B cell (primary cell): ENCODE results near the gene PDE3A. TPM values are rescaled to one million over a fixed set of nuclear protein-coding genes. Genes with fewer than 3 reads are reported as not detected.

Experiments
- ATAC-seq: fragments of 200-7000 bp; cut with Tn5 transposase; one replicate; pipeline ENCODE4 v1.10.0; 2021; ENCODE audit warnings: low read depth, mild to moderate bottlenecking, moderate number of reproducible peaks, moderate library complexity
- CTCF ChIA-PET: fragments of 350-600 bp; sonication (Branson Sonifier 250); formaldehyde crosslinking; loops from one replicate; lab custom pipeline; 2021; ENCODE audit warnings: antibody characterized with exemption, inconsistent platforms; lab: Charles Lee
- POLR2A ChIA-PET: fragments of 350-600 bp; sonication (Branson Sonifier 250); formaldehyde crosslinking; loops from one replicate; lab custom pipeline; 2021; ENCODE audit warnings: antibody characterized with exemption; lab: Charles Lee
- DNase-seq: peaks from one replicate; pipeline ENCODE4 v3.0.0; 2013
- H2AFZ ChIP-seq: 2 replicates; pipeline ENCODE4 v1.6.1; 2012; ENCODE audit warnings: mild to moderate bottlenecking, low read depth, low read length; ENCODE audit not compliant: insufficient read depth, poor library complexity, severe bottlenecking
- H3K27ac ChIP-seq, 2 donors: 1 replicate in 1 of 2; 2 replicates in 1 of 2; pipeline ENCODE4 v1.5.1; 2012 to 2013; ENCODE audit warnings: low read length in 2 of 2, mild to moderate bottlenecking in 2 of 2, moderate library complexity in 1 of 2
- H3K27me3 ChIP-seq, 4 experiments: fragments of 200-600 bp in 1 of 4; sonication (generic) in 1 of 4; replicated peaks in 1 of 4; 1 replicate in 2 of 4; 2 replicates in 2 of 4; pipeline versions ENCODE4 v1.6.1 to v1.7.0; 2013 to 2016; ENCODE audit warnings: low read length in 3 of 4, mild to moderate bottlenecking in 2 of 4, mixed read lengths in 1 of 4, moderate library complexity in 1 of 4; ENCODE audit not compliant: insufficient read depth in 4 of 4, control insufficient read depth in 3 of 4; ENCODE audit errors: control extremely low read depth in 1 of 4
- H3K36me3 ChIP-seq, 2 experiments: replicated peaks in 1 of 2; 1 replicate in 1 of 2; 2 replicates in 1 of 2; pipeline versions ENCODE4 v1.6.1 to v1.7.1; 2013; ENCODE audit warnings: low read length in 1 of 2; ENCODE audit not compliant: insufficient read depth in 2 of 2, control insufficient read depth in 1 of 2; ENCODE audit errors: control extremely low read depth in 1 of 2, extremely low read depth in 1 of 2
- H3K4me1 ChIP-seq, 2 donors: fragments of 200-600 bp in 1 of 2; sonication (generic) in 1 of 2; 1 replicate in 1 of 2; 2 replicates in 1 of 2; pipeline versions ENCODE4 v1.5.1 to v1.6.1; 2013 to 2017; ENCODE audit warnings: low read length in 2 of 2; ENCODE audit not compliant: control insufficient read depth in 2 of 2, insufficient read depth in 2 of 2
- H3K4me2 ChIP-seq: replicated peaks from 2 replicates; pipeline ENCODE3; 2012; ENCODE audit warnings: mild to moderate bottlenecking, low read depth, low read length; ENCODE audit not compliant: poor library complexity, severe bottlenecking
- H3K4me3 ChIP-seq, 5 experiments: fragments of 200-600 bp in 1 of 5; sonication (generic) in 1 of 5; 1 replicate in 3 of 5; 2 replicates in 2 of 5; pipeline versions ENCODE4 v1.5.1 to v1.7.0; 2011 to 2016; ENCODE audit warnings: low read length in 4 of 5, mild to moderate bottlenecking in 4 of 5, low read depth in 2 of 5, control low read depth in 1 of 5, moderate library complexity in 1 of 5; ENCODE audit not compliant: insufficient read depth in 1 of 5; ENCODE audit errors: control extremely low read depth in 1 of 5, extremely low read depth in 1 of 5
- H3K79me2 ChIP-seq: fragments of 200-600 bp; sonication (generic); one replicate; pipeline ENCODE4 v1.6.0; 2016; ENCODE audit warnings: low read length; ENCODE audit not compliant: control insufficient read depth, insufficient read depth
- H3K9ac ChIP-seq: fragments of 200-600 bp; sonication (generic); 2 replicates; pipeline ENCODE4 v1.6.1; 2017; ENCODE audit warnings: mild to moderate bottlenecking, low read length, moderate library complexity
- H3K9me3 ChIP-seq, 3 donors: one replicate each; pipeline versions ENCODE4 v1.6.1 to v1.7.1; 2013; ENCODE audit warnings: low read length in 2 of 3; ENCODE audit not compliant: control insufficient read depth in 2 of 3, insufficient read depth in 1 of 3; ENCODE audit errors: control extremely low read depth in 1 of 3
- H4K20me1 ChIP-seq: 2 replicates; pipeline ENCODE4 v1.6.0; 2012; ENCODE audit warnings: mild to moderate bottlenecking, low read length; ENCODE audit not compliant: insufficient read depth, control insufficient read depth, poor library complexity, severe bottlenecking
- H3K27ac Mint-ChIP-seq: one replicate; pipeline ENCODE4 v1.8.0; 2021; ENCODE audit warnings: mixed read lengths
- H3K27me3 Mint-ChIP-seq: one replicate; pipeline ENCODE4 v1.8.0; 2021; ENCODE audit warnings: mixed read lengths
- H3K4me1 Mint-ChIP-seq: one replicate; pipeline ENCODE4 v1.8.0; 2021; ENCODE audit warnings: mixed read lengths
- H3K4me3 Mint-ChIP-seq: one replicate; pipeline ENCODE4 v1.8.0; 2021; ENCODE audit warnings: mixed read lengths
- H3K9me3 Mint-ChIP-seq: one replicate; pipeline ENCODE4 v1.8.0; 2022; ENCODE audit warnings: mixed read lengths; ENCODE audit not compliant: insufficient read depth
- EZH2 ChIP-seq: IDR thresholded peaks from 2 replicates; pipeline ENCODE4 v1.6.1; 2012; ENCODE audit warnings: borderline replicate concordance, low read depth, mild to moderate bottlenecking, moderate library complexity, low read length; ENCODE audit not compliant: insufficient read depth, poor library complexity, severe bottlenecking
- WGBS: methylation state at CpG from one replicate; pipeline ENCODE4 v1.1.5; 2013; ENCODE audit warnings: missing lambda C conversion rate; ENCODE audit not compliant: insufficient coverage; 5-methylcytosine and 5-hydroxymethylcytosine counted together
- intact Hi-C: fragments of 100-400 bp; cut with micrococcal nuclease; formaldehyde crosslinking; loops from one replicate; pipeline ENCODE4 v1.10.0; 2022
- polyA plus RNA-seq: library from polyadenylated mRNA; depleted of rRNA; stranded (reverse); fragments of >200 nt; gene quantifications from 2 replicates; pipeline ENCODE4 v1.2.3, GENCODE V29; 2012
- total RNA-seq, 2 donors: library from RNA; stranded (reverse); fragments of 120-200 nt in 1 of 2; gene quantifications; 1 replicate in 1 of 2; 2 replicates in 1 of 2; pipeline versions ENCODE4 v1.2.3 to v1.2.4, GENCODE V29; 2013 to 2022
- TF ChIP-seq, protein P1 (sequence below): fragments of 200-600 bp; IDR thresholded peaks from one replicate; pipeline ENCODE4 v1.8.0; 2022; ENCODE audit warnings: antibody characterized with exemption, mild to moderate bottlenecking

PDE3A gene
- total and polyA plus RNA-seq, 2 donors (not counting 1 experiment from before 2014, with no cell fraction given): not detected

DNA sequence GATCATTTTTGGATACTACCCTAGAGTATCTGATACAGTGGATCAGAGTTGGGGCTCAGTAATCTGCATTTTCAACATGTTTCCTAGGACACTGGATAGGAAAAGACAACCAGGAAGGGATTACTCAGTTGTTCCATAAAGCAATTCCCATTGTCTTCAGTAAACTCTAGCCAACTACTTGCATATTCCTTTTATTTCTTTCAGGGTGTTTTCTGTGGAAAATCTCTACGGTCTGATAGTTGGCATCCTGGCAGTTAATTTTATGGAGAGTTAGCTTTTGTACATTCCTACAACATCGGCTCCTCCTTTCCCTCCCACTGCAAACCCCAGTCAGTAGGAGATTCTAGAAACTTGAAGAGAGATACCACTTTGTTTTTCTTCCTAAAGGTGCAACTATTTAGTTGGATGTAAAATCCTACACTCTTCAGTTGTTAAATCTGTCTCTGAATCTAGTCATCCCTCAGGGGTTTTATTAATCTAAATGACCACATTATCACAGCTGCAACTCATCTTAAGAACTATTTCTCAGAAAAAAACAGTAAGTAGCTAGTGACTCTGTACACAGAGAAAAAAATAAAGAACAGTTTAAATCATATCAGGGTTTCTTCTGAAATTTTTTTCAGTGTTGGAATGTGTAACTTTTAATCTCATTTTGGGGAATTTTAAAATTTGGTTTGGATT, 103.9 kb downstream of the PDE3A start:
- no peaks in the 10 kb centered on the region for H3K9me3 ChIP-seq
- no peak for ATAC-seq
- no peaks in the 10 kb centered on the region for H4K20me1 ChIP-seq
- no peaks in the 10 kb centered on the region for H3K9me3 Mint-ChIP-seq
- no peaks in the 10 kb centered on the region for H3K4me1 Mint-ChIP-seq
- TF ChIP-seq, protein P1, sequence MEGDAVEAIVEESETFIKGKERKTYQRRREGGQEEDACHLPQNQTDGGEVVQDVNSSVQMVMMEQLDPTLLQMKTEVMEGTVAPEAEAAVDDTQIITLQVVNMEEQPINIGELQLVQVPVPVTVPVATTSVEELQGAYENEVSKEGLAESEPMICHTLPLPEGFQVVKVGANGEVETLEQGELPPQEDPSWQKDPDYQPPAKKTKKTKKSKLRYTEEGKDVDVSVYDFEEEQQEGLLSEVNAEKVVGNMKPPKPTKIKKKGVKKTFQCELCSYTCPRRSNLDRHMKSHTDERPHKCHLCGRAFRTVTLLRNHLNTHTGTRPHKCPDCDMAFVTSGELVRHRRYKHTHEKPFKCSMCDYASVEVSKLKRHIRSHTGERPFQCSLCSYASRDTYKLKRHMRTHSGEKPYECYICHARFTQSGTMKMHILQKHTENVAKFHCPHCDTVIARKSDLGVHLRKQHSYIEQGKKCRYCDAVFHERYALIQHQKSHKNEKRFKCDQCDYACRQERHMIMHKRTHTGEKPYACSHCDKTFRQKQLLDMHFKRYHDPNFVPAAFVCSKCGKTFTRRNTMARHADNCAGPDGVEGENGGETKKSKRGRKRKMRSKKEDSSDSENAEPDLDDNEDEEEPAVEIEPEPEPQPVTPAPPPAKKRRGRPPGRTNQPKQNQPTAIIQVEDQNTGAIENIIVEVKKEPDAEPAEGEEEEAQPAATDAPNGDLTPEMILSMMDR: no peak
- TF ChIP-seq EZH2: no peak
- no peak overlapping the region for H3K4me3 ChIP-seq
- H3K9ac ChIP-seq: no peak overlapping the region
- H3K27me3 ChIP-seq: no peaks in the 10 kb centered on the region
- no peak overlapping the region for H2AFZ ChIP-seq
- no peak overlapping the region for H3K27ac Mint-ChIP-seq
- CTCF ChIA-PET: interaction anchor here (1.4 kb wide), 1 partner anchor 10 kb away, joined by 4 read pairs; no protein-coding TSS in a partner anchor
- WGBS: no CpG with 5 or more reads among the region's 2 CpGs
- H3K27ac ChIP-seq: no peak overlapping the region
- no peak overlapping the region for H3K4me3 Mint-ChIP-seq
- POLR2A ChIA-PET: no interaction called here
- no peaks in the 10 kb centered on the region for H3K79me2 ChIP-seq
- H3K4me2 ChIP-seq: no peak overlapping the region
- intact Hi-C loops: no loop called here
- H3K4me1 ChIP-seq: no peaks in the 10 kb centered on the region
- no peaks in the 10 kb centered on the region for H3K27me3 Mint-ChIP-seq
- H3K36me3 ChIP-seq: no peaks in the 10 kb centered on the region
- no peak for DNase-seq

DNA sequence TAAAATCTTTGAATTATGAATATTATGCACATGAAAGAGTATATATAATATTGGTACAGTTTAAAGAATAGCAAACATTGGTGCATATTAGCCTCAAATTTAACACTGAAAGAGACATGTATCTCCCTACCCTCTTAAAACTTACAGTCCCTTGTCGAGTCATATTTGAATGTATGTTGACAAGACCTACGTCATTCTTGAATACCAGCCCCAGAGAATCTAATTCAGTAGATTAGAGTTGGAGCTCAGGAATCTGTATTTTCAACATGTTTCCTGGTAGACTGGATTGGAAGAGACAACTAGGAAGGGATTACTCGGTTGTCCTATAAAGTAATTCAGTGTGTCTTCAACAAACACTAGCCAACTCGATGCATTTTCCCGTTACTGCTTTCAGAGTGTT, 104.8 kb downstream of the PDE3A start:
- Histone ChIP-seq H3K27ac (no peak overlapping the region), H3K4me1 (no peaks in the 10 kb centered on the region), H3K4me3 (no peak overlapping the region), H4K20me1 (no peaks in the 10 kb centered on the region), H3K79me2 (no peaks in the 10 kb centered on the region), H3K9me3 (no peaks in the 10 kb centered on the region), H3K36me3 (no peaks in the 10 kb centered on the region), H3K27me3 (no peaks in the 10 kb centered on the region), H2AFZ (no peak overlapping the region), H3K9ac (no peak overlapping the region), H3K4me2 (no peak overlapping the region)
- Mint-ChIP-seq H3K4me3 (no peak overlapping the region), H3K9me3 (no peaks in the 10 kb centered on the region), H3K27me3 (no peaks in the 10 kb centered on the region), H3K27ac (no peak overlapping the region), H3K4me1 (no peaks in the 10 kb centered on the region)
- DNase-seq (no peak), ATAC-seq (no peak)
- TF ChIP-seq EZH2: no peak
- TF ChIP-seq, protein P1: no peak
- WGBS: 100% methylated on average over 2 of the region's 5 CpGs
- intact Hi-C loops: no loop called here
- ChIA-PET POLR2A (no interaction called here), CTCF (interaction anchor here (1.4 kb wide), 1 partner anchor 11 kb away, joined by 4 read pairs; no protein-coding TSS in a partner anchor)
